H1 (cell line): ENCODE measurements around the gene GSTO2. TPM values are rescaled to one million over a fixed set of nuclear protein-coding genes. Genes with fewer than 3 reads are reported as not detected.

Source experiments
- CTCF ChIA-PET: fragments of 300-600 bp; sonication (Branson Sonifier 250); formaldehyde crosslinking; loops from one replicate; lab custom pipeline; 2021; ENCODE audit not compliant: partially characterized antibody; lab: Charles Lee
- POLR2A ChIA-PET: fragments of 300-600 bp; sonication (Branson Sonifier 250); formaldehyde crosslinking; loops from one replicate; lab custom pipeline; 2021; ENCODE audit warnings: inconsistent platforms; ENCODE audit not compliant: partially characterized antibody; lab: Charles Lee
- DNase-seq, 2 experiments: peaks; one replicate each; pipeline versions ENCODE4 v3.0.0 to v3.0.0-alpha.2; 2010 to 2022; ENCODE audit warnings: low spot score in 2 of 2, low read depth in 1 of 2, mixed read lengths in 1 of 2
- FAIRE-seq: peaks from 2 replicates; lab custom pipeline; 2011; peaks lifted over from hg19 to GRCh38; lab: Jason Lieb, UNC
- H2AFZ ChIP-seq: 2 replicates; pipeline ENCODE4 v1.8.1; 2012; ENCODE audit warnings: low read length, inconsistent platforms
- H2AK5ac ChIP-seq: 2 replicates; pipeline ENCODE4 v1.6.1; 2013; ENCODE audit warnings: low read depth, low read length
- H2BK120ac ChIP-seq: replicated peaks from 2 replicates; pipeline ENCODE3; 2013; ENCODE audit warnings: low read depth, low read length, inconsistent platforms
- H2BK12ac ChIP-seq: 2 replicates; pipeline ENCODE4 v1.6.1; 2013; ENCODE audit warnings: low read depth, low read length
- H2BK15ac ChIP-seq: 2 replicates; pipeline ENCODE4 v1.6.1; 2013; ENCODE audit warnings: low read length
- H2BK20ac ChIP-seq: 2 replicates; pipeline ENCODE4 v1.6.1; 2013; ENCODE audit warnings: low read length
- H2BK5ac ChIP-seq: 2 replicates; pipeline ENCODE4 v1.6.1; 2013; ENCODE audit warnings: low read depth, low read length
- H3K14ac ChIP-seq: 2 replicates; pipeline ENCODE4 v1.6.1; 2013; ENCODE audit warnings: inconsistent platforms; ENCODE audit not compliant: insufficient read length
- H3K18ac ChIP-seq: 2 replicates; pipeline ENCODE4 v1.6.1; 2013; ENCODE audit warnings: low read length; ENCODE audit errors: extremely low read depth
- H3K23ac ChIP-seq: 2 replicates; pipeline ENCODE4 v1.6.1; 2013; ENCODE audit warnings: inconsistent platforms; ENCODE audit not compliant: insufficient read length
- H3K23me2 ChIP-seq: 2 replicates; pipeline ENCODE4 v1.6.1; 2013; ENCODE audit warnings: low read depth, low read length
- H3K27ac ChIP-seq: 2 replicates; pipeline ENCODE4 v1.6.1; 2011; ENCODE audit warnings: low read depth, low read length, inconsistent platforms
- H3K27me3 ChIP-seq, 4 experiments: replicated peaks in 1 of 4; 1 replicate in 1 of 4; 2 replicates in 3 of 4; pipeline versions ENCODE4 v1.6.1 to v1.8.1; 2011 to 2013; ENCODE audit warnings: low read length in 3 of 4, mild to moderate bottlenecking in 3 of 4, inconsistent platforms in 2 of 4, mixed read lengths in 2 of 4, moderate library complexity in 1 of 4; ENCODE audit not compliant: control insufficient read depth in 3 of 4, insufficient read depth in 3 of 4; ENCODE audit errors: extremely low read depth in 1 of 4
- H3K36me3 ChIP-seq, 4 experiments: 2 replicates each; pipeline versions ENCODE4 v1.6.1 to v1.8.1; 2011 to 2013; ENCODE audit warnings: mild to moderate bottlenecking in 4 of 4, low read length in 3 of 4, moderate library complexity in 2 of 4, control low read depth in 1 of 4, inconsistent platforms in 1 of 4; ENCODE audit not compliant: insufficient read depth in 4 of 4, control insufficient read depth in 2 of 4
- H3K4ac ChIP-seq: replicated peaks from 2 replicates; pipeline ENCODE3; 2013; ENCODE audit warnings: low read length, low read depth, mixed read lengths, inconsistent platforms; ENCODE audit not compliant: insufficient read length
- H3K4me1 ChIP-seq, 4 experiments: replicated peaks in 1 of 4; 1 replicate in 1 of 4; 2 replicates in 3 of 4; pipeline versions ENCODE4 v1.6.1 to v1.8.1; 2011 to 2013; ENCODE audit warnings: low read length in 3 of 4, inconsistent platforms in 2 of 4, mixed read lengths in 1 of 4; ENCODE audit not compliant: insufficient read depth in 4 of 4, control insufficient read depth in 3 of 4
- H3K4me2 ChIP-seq, 2 experiments: 2 replicates each; pipeline versions ENCODE4 v1.6.1 to v1.8.1; 2011 to 2013; ENCODE audit warnings: low read depth in 2 of 2, low read length in 2 of 2, control low read depth in 1 of 2, inconsistent platforms in 1 of 2, mild to moderate bottlenecking in 1 of 2; ENCODE audit not compliant: insufficient read depth in 1 of 2
- H3K4me3 ChIP-seq, 4 experiments: fragments of 200-600, 300-600 bp in 1 of 4; sonication (generic), shearing (Covaris generic), sonication (Bioruptor Twin) in 1 of 4; 2 replicates each; pipeline versions ENCODE4 v1.5.1 to v1.8.1; 2011 to 2016; ENCODE audit warnings: low read length in 4 of 4, low read depth in 3 of 4, control low read depth in 2 of 4, inconsistent platforms in 2 of 4, mild to moderate bottlenecking in 2 of 4, mixed read lengths in 1 of 4, moderate library complexity in 1 of 4; ENCODE audit not compliant: insufficient read depth in 2 of 4; ENCODE audit errors: extremely low read depth in 1 of 4
- H3K56ac ChIP-seq: replicated peaks from 2 replicates; pipeline ENCODE3; 2013; ENCODE audit warnings: low read depth, mild to moderate bottlenecking, mixed read lengths, low read length, inconsistent platforms; ENCODE audit not compliant: insufficient read length
- H3K79me1 ChIP-seq: 2 replicates; pipeline ENCODE4 v1.6.1; 2013; ENCODE audit warnings: low read depth, low read length, control low read depth
- H3K79me2 ChIP-seq, 2 experiments: 2 replicates each; pipeline versions ENCODE4 v1.6.1 to v1.8.1; 2012 to 2013; ENCODE audit warnings: low read length in 2 of 2, mild to moderate bottlenecking in 2 of 2, inconsistent platforms in 1 of 2; ENCODE audit not compliant: insufficient read depth in 2 of 2, control insufficient read depth in 1 of 2
- H3K9ac ChIP-seq, 4 experiments: replicated peaks in 1 of 4; 1 replicate in 1 of 4; 2 replicates in 3 of 4; pipeline versions ENCODE4 v1.6.1 to v1.8.1; 2011 to 2013; ENCODE audit warnings: low read depth in 3 of 4, low read length in 3 of 4, control low read depth in 2 of 4, mild to moderate bottlenecking in 2 of 4, moderate library complexity in 2 of 4, inconsistent platforms in 1 of 4; ENCODE audit errors: extremely low read depth in 1 of 4
- H3K9me3 ChIP-seq, 2 experiments: 2 replicates each; pipeline versions ENCODE4 v1.6.1 to v1.8.1; 2012 to 2013; ENCODE audit warnings: mild to moderate bottlenecking in 2 of 2, moderate library complexity in 2 of 2, control low read depth in 1 of 2, inconsistent platforms in 1 of 2, low read depth in 1 of 2, low read length in 1 of 2, mixed read lengths in 1 of 2; ENCODE audit not compliant: insufficient read depth in 2 of 2
- H4K20me1 ChIP-seq, 2 experiments: replicated peaks in 1 of 2; 2 replicates each; pipeline versions ENCODE3 to v1.8.1; 2011 to 2013; ENCODE audit warnings: inconsistent platforms in 2 of 2, low read length in 2 of 2, mild to moderate bottlenecking in 1 of 2; ENCODE audit not compliant: insufficient read depth in 2 of 2, control insufficient read depth in 1 of 2
- H4K5ac ChIP-seq: 2 replicates; pipeline ENCODE4 v1.6.1; 2013; ENCODE audit warnings: low read length, low read depth, mixed read lengths, inconsistent platforms; ENCODE audit not compliant: insufficient read length
- H4K8ac ChIP-seq: 2 replicates; pipeline ENCODE4 v1.8.0; 2013; ENCODE audit warnings: mild to moderate bottlenecking, moderate library complexity, low read length, inconsistent platforms; ENCODE audit not compliant: insufficient read depth; ENCODE audit errors: extremely low read depth
- H4K91ac ChIP-seq: replicated peaks from 2 replicates; pipeline ENCODE3; 2013; ENCODE audit warnings: low read length, mixed read lengths, inconsistent platforms; ENCODE audit not compliant: insufficient read length
- BCL11A ChIP-seq, 2 experiments: IDR thresholded peaks; one replicate each; pipeline ENCODE4 v1.6.1; 2011; ENCODE audit warnings: low read depth in 2 of 2, low read length in 2 of 2, mild to moderate bottlenecking in 2 of 2
- CBX8 ChIP-seq: fragments of 300-800, 300-1000 bp; sonication (generic); IDR thresholded peaks from 2 replicates; pipeline ENCODE4 v1.7.1; 2016; ENCODE audit warnings: low read depth, low read length, borderline replicate concordance
- EP300 ChIP-seq, 2 experiments: IDR thresholded peaks; 1 replicate in 1 of 2; 2 replicates in 1 of 2; pipeline ENCODE4 v1.6.1; 2011 to 2012; ENCODE audit warnings: low read depth in 2 of 2, low read length in 2 of 2, mild to moderate bottlenecking in 2 of 2, borderline replicate concordance in 1 of 2, inconsistent platforms in 1 of 2, moderate library complexity in 1 of 2
- GABPA ChIP-seq: IDR thresholded peaks from 2 replicates; pipeline ENCODE4 v1.6.1; 2011; ENCODE audit warnings: mild to moderate bottlenecking, low read length, moderate library complexity, borderline replicate concordance; ENCODE audit not compliant: insufficient read depth
- HDAC2 ChIP-seq, 2 experiments: fragments of 300-600 bp in 1 of 2; sonication (generic) in 1 of 2; IDR thresholded peaks; 2 replicates each; pipeline ENCODE4 v1.6.1; 2011 to 2012; ENCODE audit warnings: low read depth in 2 of 2, low read length in 2 of 2, mild to moderate bottlenecking in 2 of 2, moderate library complexity in 2 of 2, borderline replicate concordance in 1 of 2, inconsistent platforms in 1 of 2
- KDM1A ChIP-seq: fragments of 200-600, 300-600 bp; sonication (generic); IDR thresholded peaks from 2 replicates; pipeline ENCODE4 v1.7.1; 2016; ENCODE audit warnings: mild to moderate bottlenecking, low read length, borderline replicate concordance
- KDM5A ChIP-seq: fragments of 200-600 bp; IDR thresholded peaks from 2 replicates; pipeline ENCODE4 v1.7.1; 2012; ENCODE audit warnings: mild to moderate bottlenecking, low read length, inconsistent platforms, mixed read lengths
- POLR2AphosphoS5 ChIP-seq: IDR thresholded peaks from 2 replicates; pipeline ENCODE4 v1.6.1; 2011; ENCODE audit warnings: low read depth, low read length
- USF2 ChIP-seq: IDR thresholded peaks from 2 replicates; pipeline ENCODE4 v1.6.1; 2011; ENCODE audit warnings: low read length, improper control_type of control experiment
- WGBS, 2 experiments: shearing (Covaris generic) in 1 of 2; methylation state at CpG; one replicate each; pipeline versions ENCODE4 v1.1.6 to v1.1.7; 2013 to 2015; ENCODE audit warnings: low lambda C conversion rate in 2 of 2, mixed read lengths in 2 of 2, inconsistent platforms in 1 of 2, low coverage in 1 of 2, missing lambda C conversion rate in 1 of 2; ENCODE audit not compliant: insufficient replicate concordance in 2 of 2, insufficient coverage in 1 of 2, insufficient read length in 1 of 2; ENCODE audit errors: extremely low coverage in 1 of 2, missing lambda C conversion rate in 1 of 2; 5-methylcytosine and 5-hydroxymethylcytosine counted together
- polyA plus RNA-seq, 7 experiments: library from polyadenylated mRNA; depleted of rRNA in 3 of 7; stranded (reverse) in 5 of 7; unstranded in 2 of 7; fragments of >200 nt in 5 of 7; fragments of 200-250 nt in 2 of 7; gene quantifications; 1 replicate in 5 of 7; 2 replicates in 1 of 7; 4 replicates in 1 of 7; pipeline versions ENCODE4 v1.2.1 to v1.2.3, GENCODE V29; 2011 to 2013; ENCODE audit warnings: missing spikeins in 2 of 7, mixed read lengths in 2 of 7
- total RNA-seq: library from RNA; stranded (reverse); fragmentation: NEBNext Ultra II Directional; extraction: Animal tissue kit (Norgen Biotek cat#: 25700); gene quantifications from 2 replicates; pipeline ENCODE4 v1.2.1, GENCODE V29; 2021
- TF ChIP-seq, protein P1 (sequence below): IDR thresholded peaks from 2 replicates; pipeline ENCODE4 v1.6.1; 2012; ENCODE audit warnings: low read length, inconsistent platforms

GSTO2 gene
- total and polyA plus RNA-seq, 2 of the 8 experiments (the other 6 are each of a cell fraction or from before 2014, with no cell fraction given): 13.1 to 41.7 TPM

GRCh38 chr10:104288355-104288754, 19.4 kb downstream of the GSTO2 start:
- WGBS, 2 experiments: 79% methylated on average over 1 of the region's 1 CpG; no CpG with 5 or more reads in 1 of the 2 experiments
- Histone ChIP-seq H2BK15ac (no peak overlapping the region), H3K9ac (no peak overlapping the region), H3K79me2 (no peaks in the 10 kb centered on the region), H3K4me3 (no peak overlapping the region), H3K27ac (no peak overlapping the region), H4K91ac (no peak overlapping the region), H3K56ac (no peak overlapping the region), H2BK12ac (no peak overlapping the region), H3K36me3 (no peaks in the 10 kb centered on the region), H2AK5ac (no peak overlapping the region), H2BK120ac (no peak overlapping the region), H2AFZ (no peak overlapping the region), H2BK5ac (no peak overlapping the region), H4K5ac (no peak overlapping the region), H3K4me1 (peaks cover 0 to 3% (median 2%) of the 10 kb centered on the region in 4 experiments; a peak in 3 of 7 replicates), H2BK20ac (no peak overlapping the region), H3K14ac (no peak overlapping the region), H3K23ac (no peak overlapping the region), H4K20me1 (no peaks in the 10 kb centered on the region), H3K9me3 (no peaks in the 10 kb centered on the region), H3K4ac (no peak overlapping the region), H3K23me2 (no peaks in the 10 kb centered on the region), H3K27me3 (no peaks in the 10 kb centered on the region), H4K8ac (no peak overlapping the region), H3K79me1 (no peaks in the 10 kb centered on the region), H3K4me2 (no peak overlapping the region), H3K18ac (no peak overlapping the region)
- DNase-seq (no peak), FAIRE-seq (no peak)
- POLR2A ChIA-PET: interaction anchor here (1.7 kb wide), 1 partner anchor 19 kb away, joined by 7 read pairs; the partner anchor contains the start of gene GSTO2
- CTCF ChIA-PET: interaction anchor here (0.9 to 16.1 kb wide), 5 partner anchors 10 to 61 kb away, joined by 4 to 379 read pairs (median 17); partner anchors contain the start of gene CFAP58
- no peak for TF ChIP-seq POLR2AphosphoS5
- no peak for TF ChIP-seq KDM1A
- no peak for TF ChIP-seq EP300 (IDR thresholded peaks at IDR 0.05; ENCODE audit: borderline replicate concordance in 1 of 2, low read depth in 2 of 2, low read length in 2 of 2)
- TF ChIP-seq CBX8: no peak
- no peak for TF ChIP-seq GABPA
- TF ChIP-seq, protein P1, sequence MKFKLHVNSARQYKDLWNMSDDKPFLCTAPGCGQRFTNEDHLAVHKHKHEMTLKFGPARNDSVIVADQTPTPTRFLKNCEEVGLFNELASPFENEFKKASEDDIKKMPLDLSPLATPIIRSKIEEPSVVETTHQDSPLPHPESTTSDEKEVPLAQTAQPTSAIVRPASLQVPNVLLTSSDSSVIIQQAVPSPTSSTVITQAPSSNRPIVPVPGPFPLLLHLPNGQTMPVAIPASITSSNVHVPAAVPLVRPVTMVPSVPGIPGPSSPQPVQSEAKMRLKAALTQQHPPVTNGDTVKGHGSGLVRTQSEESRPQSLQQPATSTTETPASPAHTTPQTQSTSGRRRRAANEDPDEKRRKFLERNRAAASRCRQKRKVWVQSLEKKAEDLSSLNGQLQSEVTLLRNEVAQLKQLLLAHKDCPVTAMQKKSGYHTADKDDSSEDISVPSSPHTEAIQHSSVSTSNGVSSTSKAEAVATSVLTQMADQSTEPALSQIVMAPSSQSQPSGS: no peak
- no peak for TF ChIP-seq KDM5A
- TF ChIP-seq USF2: no peak
- no peak for TF ChIP-seq BCL11A (IDR thresholded peaks at IDR 0.05; ENCODE audit: low read depth in 2 of 2, low read length in 2 of 2)
- no peak for TF ChIP-seq HDAC2 (IDR thresholded peaks at IDR 0.05; ENCODE audit: borderline replicate concordance in 1 of 2, low read depth in 2 of 2, low read length in 2 of 2)
